B cell (primary cell): ENCODE results near the gene SCNM1. TPM values are rescaled to one million over a fixed set of nuclear protein-coding genes. Genes with fewer than 3 reads are reported as not detected.

ENCODE experiments used
- ATAC-seq: fragments of 200-7000 bp; cut with Tn5 transposase; one replicate; pipeline ENCODE4 v1.10.0; 2021; ENCODE audit warnings: low read depth, mild to moderate bottlenecking, moderate number of reproducible peaks, moderate library complexity
- CTCF ChIA-PET: fragments of 350-600 bp; sonication (Branson Sonifier 250); formaldehyde crosslinking; loops from one replicate; lab custom pipeline; 2021; ENCODE audit warnings: antibody characterized with exemption, inconsistent platforms; lab: Charles Lee
- POLR2A ChIA-PET: fragments of 350-600 bp; sonication (Branson Sonifier 250); formaldehyde crosslinking; loops from one replicate; lab custom pipeline; 2021; ENCODE audit warnings: antibody characterized with exemption; lab: Charles Lee
- DNase-seq: peaks from one replicate; pipeline ENCODE4 v3.0.0; 2013
- H2AFZ ChIP-seq: 2 replicates; pipeline ENCODE4 v1.6.1; 2012; ENCODE audit warnings: mild to moderate bottlenecking, low read depth, low read length; ENCODE audit not compliant: insufficient read depth, poor library complexity, severe bottlenecking
- H3K27ac ChIP-seq, 2 donors: 1 replicate in 1 of 2; 2 replicates in 1 of 2; pipeline ENCODE4 v1.5.1; 2012 to 2013; ENCODE audit warnings: low read length in 2 of 2, mild to moderate bottlenecking in 2 of 2, moderate library complexity in 1 of 2
- H3K27me3 ChIP-seq, 4 experiments: fragments of 200-600 bp in 1 of 4; sonication (generic) in 1 of 4; replicated peaks in 1 of 4; 1 replicate in 2 of 4; 2 replicates in 2 of 4; pipeline versions ENCODE4 v1.6.1 to v1.7.0; 2013 to 2016; ENCODE audit warnings: low read length in 3 of 4, mild to moderate bottlenecking in 2 of 4, mixed read lengths in 1 of 4, moderate library complexity in 1 of 4; ENCODE audit not compliant: insufficient read depth in 4 of 4, control insufficient read depth in 3 of 4; ENCODE audit errors: control extremely low read depth in 1 of 4
- H3K36me3 ChIP-seq, 2 experiments: replicated peaks in 1 of 2; 1 replicate in 1 of 2; 2 replicates in 1 of 2; pipeline versions ENCODE4 v1.6.1 to v1.7.1; 2013; ENCODE audit warnings: low read length in 1 of 2; ENCODE audit not compliant: insufficient read depth in 2 of 2, control insufficient read depth in 1 of 2; ENCODE audit errors: control extremely low read depth in 1 of 2, extremely low read depth in 1 of 2
- H3K4me1 ChIP-seq, 2 donors: fragments of 200-600 bp in 1 of 2; sonication (generic) in 1 of 2; 1 replicate in 1 of 2; 2 replicates in 1 of 2; pipeline versions ENCODE4 v1.5.1 to v1.6.1; 2013 to 2017; ENCODE audit warnings: low read length in 2 of 2; ENCODE audit not compliant: control insufficient read depth in 2 of 2, insufficient read depth in 2 of 2
- H3K4me2 ChIP-seq: replicated peaks from 2 replicates; pipeline ENCODE3; 2012; ENCODE audit warnings: mild to moderate bottlenecking, low read depth, low read length; ENCODE audit not compliant: poor library complexity, severe bottlenecking
- H3K4me3 ChIP-seq, 5 experiments: fragments of 200-600 bp in 1 of 5; sonication (generic) in 1 of 5; 1 replicate in 3 of 5; 2 replicates in 2 of 5; pipeline versions ENCODE4 v1.5.1 to v1.7.0; 2011 to 2016; ENCODE audit warnings: low read length in 4 of 5, mild to moderate bottlenecking in 4 of 5, low read depth in 2 of 5, control low read depth in 1 of 5, moderate library complexity in 1 of 5; ENCODE audit not compliant: insufficient read depth in 1 of 5; ENCODE audit errors: control extremely low read depth in 1 of 5, extremely low read depth in 1 of 5
- H3K79me2 ChIP-seq: fragments of 200-600 bp; sonication (generic); one replicate; pipeline ENCODE4 v1.6.0; 2016; ENCODE audit warnings: low read length; ENCODE audit not compliant: control insufficient read depth, insufficient read depth
- H3K9ac ChIP-seq: fragments of 200-600 bp; sonication (generic); 2 replicates; pipeline ENCODE4 v1.6.1; 2017; ENCODE audit warnings: mild to moderate bottlenecking, low read length, moderate library complexity
- H3K9me3 ChIP-seq, 3 donors: one replicate each; pipeline versions ENCODE4 v1.6.1 to v1.7.1; 2013; ENCODE audit warnings: low read length in 2 of 3; ENCODE audit not compliant: control insufficient read depth in 2 of 3, insufficient read depth in 1 of 3; ENCODE audit errors: control extremely low read depth in 1 of 3
- H4K20me1 ChIP-seq: 2 replicates; pipeline ENCODE4 v1.6.0; 2012; ENCODE audit warnings: mild to moderate bottlenecking, low read length; ENCODE audit not compliant: insufficient read depth, control insufficient read depth, poor library complexity, severe bottlenecking
- H3K27ac Mint-ChIP-seq: one replicate; pipeline ENCODE4 v1.8.0; 2021; ENCODE audit warnings: mixed read lengths
- H3K27me3 Mint-ChIP-seq: one replicate; pipeline ENCODE4 v1.8.0; 2021; ENCODE audit warnings: mixed read lengths
- H3K4me1 Mint-ChIP-seq: one replicate; pipeline ENCODE4 v1.8.0; 2021; ENCODE audit warnings: mixed read lengths
- H3K4me3 Mint-ChIP-seq: one replicate; pipeline ENCODE4 v1.8.0; 2021; ENCODE audit warnings: mixed read lengths
- H3K9me3 Mint-ChIP-seq: one replicate; pipeline ENCODE4 v1.8.0; 2022; ENCODE audit warnings: mixed read lengths; ENCODE audit not compliant: insufficient read depth
- CTCF ChIP-seq: fragments of 200-600 bp; IDR thresholded peaks from one replicate; pipeline ENCODE4 v1.8.0; 2022; ENCODE audit warnings: antibody characterized with exemption, mild to moderate bottlenecking
- EZH2 ChIP-seq: IDR thresholded peaks from 2 replicates; pipeline ENCODE4 v1.6.1; 2012; ENCODE audit warnings: borderline replicate concordance, low read depth, mild to moderate bottlenecking, moderate library complexity, low read length; ENCODE audit not compliant: insufficient read depth, poor library complexity, severe bottlenecking
- WGBS: methylation state at CpG from one replicate; pipeline ENCODE4 v1.1.5; 2013; ENCODE audit warnings: missing lambda C conversion rate; ENCODE audit not compliant: insufficient coverage; 5-methylcytosine and 5-hydroxymethylcytosine counted together
- intact Hi-C: fragments of 100-400 bp; cut with micrococcal nuclease; formaldehyde crosslinking; loops from one replicate; pipeline ENCODE4 v1.10.0; 2022
- polyA plus RNA-seq: library from polyadenylated mRNA; depleted of rRNA; stranded (reverse); fragments of >200 nt; gene quantifications from 2 replicates; pipeline ENCODE4 v1.2.3, GENCODE V29; 2012
- total RNA-seq, 2 donors: library from RNA; stranded (reverse); fragments of 120-200 nt in 1 of 2; gene quantifications; 1 replicate in 1 of 2; 2 replicates in 1 of 2; pipeline versions ENCODE4 v1.2.3 to v1.2.4, GENCODE V29; 2013 to 2022

Gene SCNM1
- total and polyA plus RNA-seq, 2 donors (not counting 1 experiment from before 2014, with no cell fraction given): 46.5 to 53.6 TPM

GRCh38 chr1:151210830-151211229 is 44.9 kb downstream of the SCNM1 start:
- H3K79me2 ChIP-seq: peaks cover 94% of the 10 kb centered on the region
- H3K9ac ChIP-seq: no peak overlapping the region
- TF ChIP-seq CTCF (no peak), EZH2 (no peak)
- H4K20me1 ChIP-seq: peaks cover 11% of the 10 kb centered on the region
- Mint-ChIP-seq H3K4me1 (peaks cover 15% of the 10 kb centered on the region), H3K4me3 (no peak overlapping the region), H3K27ac (no peak overlapping the region), H3K9me3 (no peaks in the 10 kb centered on the region), H3K27me3 (no peaks in the 10 kb centered on the region)
- intact Hi-C loops: no loop called here
- ChIA-PET CTCF (no interaction called here), POLR2A (interaction anchor here (0.7 kb wide), 1 partner anchor 108 kb away, joined by 5 read pairs; no protein-coding TSS in a partner anchor)
- H3K4me1 ChIP-seq: no peaks in the 10 kb centered on the region
- peaks cover 2 to 35% of the 10 kb centered on the region in 2 experiments for H3K36me3 ChIP-seq
- ATAC-seq: no peak
- H3K9me3 ChIP-seq: no peaks in the 10 kb centered on the region
- H3K4me2 ChIP-seq: no peak overlapping the region
- no peak overlapping the region for H3K27ac ChIP-seq
- no peak for DNase-seq
- no peak overlapping the region for H3K4me3 ChIP-seq
- no peaks in the 10 kb centered on the region for H3K27me3 ChIP-seq
- WGBS: no CpG with 5 or more reads among the region's 1 CpG
- H2AFZ ChIP-seq: no peak overlapping the region

- no peak overlapping the region for H3K27ac ChIP-seq
- no peak overlapping the region for H3K4me2 ChIP-seq
- peaks cover 94% of the 10 kb centered on the region for H3K79me2 ChIP-seq
- no peaks in the 10 kb centered on the region for H3K27me3 ChIP-seq
- H3K9me3 ChIP-seq: no peaks in the 10 kb centered on the region
- no peaks in the 10 kb centered on the region for H3K4me1 ChIP-seq
- DNase-seq (no peak), ATAC-seq (no peak)
- H3K4me3 ChIP-seq: no peak overlapping the region
- TF ChIP-seq EZH2 (no peak), CTCF (no peak)
- H3K36me3 ChIP-seq: peaks cover 2 to 34% of the 10 kb centered on the region in 2 experiments
- H3K27me3 Mint-ChIP-seq: no peaks in the 10 kb centered on the region
- H3K4me3 Mint-ChIP-seq: no peak overlapping the region
- WGBS: 100% methylated on average over 5 of the region's 15 CpGs
- peaks cover 16% of the 10 kb centered on the region for H3K4me1 Mint-ChIP-seq
- intact Hi-C loops: no loop called here
- H2AFZ ChIP-seq: no peak overlapping the region
- peaks cover 7% of the 10 kb centered on the region for H4K20me1 ChIP-seq
- ChIA-PET CTCF (interaction anchor here (1.4 kb wide), 1 partner anchor 113 kb away, joined by 3 read pairs; no protein-coding TSS in a partner anchor), POLR2A (interaction anchor here (0.6 kb wide), 1 partner anchor 42 kb away, joined by 3 read pairs; the partner anchor contains the start of gene PSMD4)
- no peak overlapping the region for H3K9ac ChIP-seq
- no peaks in the 10 kb centered on the region for H3K9me3 Mint-ChIP-seq
- no peak overlapping the region for H3K27ac Mint-ChIP-seq
These were observed 46.2 kb downstream of the SCNM1 start for GRCh38 chr1:151211972-151212705.
